Heart left ventricle (tissue), 16 donors: Measurements from ENCODE around the gene CSH2. TPM values are rescaled to one million over a fixed set of nuclear protein-coding genes. Genes with fewer than 3 reads are reported as not detected.
A peak's percentile ranks its signal among the peaks of the same experiment; 100 is the strongest.

Source experiments
- ATAC-seq, 4 donors: fragments of 200-7000 bp; cut with Tn5 transposase; one replicate each; pipeline ENCODE4 v1.9.1; 2020 to 2022; ENCODE audit warnings: moderate library complexity in 4 of 4, mild to moderate bottlenecking in 3 of 4, moderate number of reproducible peaks in 1 of 4
- DNase-seq, 5 donors: peaks; one replicate each; pipeline ENCODE4 v3.0.0-alpha.2; 2020
- H3K27ac ChIP-seq, 12 donors: fragments of 200-600 bp; sonication (generic) in 4 of 12; one replicate each; pipeline versions ENCODE4 v1.5.0 to v1.8.0; 2016 to 2022; ENCODE audit warnings: mild to moderate bottlenecking in 2 of 12
- H3K27me3 ChIP-seq, 9 donors: fragments of 200-600 bp; sonication (generic) in 2 of 9; one replicate each; pipeline versions ENCODE4 v1.5.1 to v1.8.0; 2016 to 2022; ENCODE audit warnings: mild to moderate bottlenecking in 3 of 9
- H3K36me3 ChIP-seq, 9 donors: fragments of 200-600 bp; sonication (generic) in 2 of 9; one replicate each; pipeline versions ENCODE4 v1.5.0 to v1.8.0; 2018 to 2022; ENCODE audit warnings: mild to moderate bottlenecking in 2 of 9
- H3K4me1 ChIP-seq, 12 donors: fragments of 200-600 bp; sonication (generic) in 4 of 12; one replicate each; pipeline versions ENCODE4 v1.5.0 to v1.8.0; 2016 to 2022; ENCODE audit warnings: mild to moderate bottlenecking in 3 of 12
- H3K4me3 ChIP-seq, 12 donors: fragments of 200-600 bp; sonication (generic) in 4 of 12; one replicate each; pipeline versions ENCODE4 v1.5.0 to v1.8.0; 2017 to 2022; ENCODE audit warnings: mild to moderate bottlenecking in 9 of 12, moderate library complexity in 4 of 12
- H3K9me3 ChIP-seq, 12 donors: fragments of 200-600 bp; sonication (generic) in 4 of 12; one replicate each; pipeline versions ENCODE4 v1.5.0 to v1.8.0; 2016 to 2022; ENCODE audit warnings: mild to moderate bottlenecking in 1 of 12
- CTCF ChIP-seq, 12 donors: fragments of 200-600 bp; sonication (generic) in 4 of 12; IDR thresholded peaks; one replicate each; pipeline versions ENCODE4 v1.5.0 to v1.8.0; 2018 to 2022; ENCODE audit warnings: antibody characterized with exemption in 12 of 12, mild to moderate bottlenecking in 5 of 12
- POLR2A ChIP-seq, 2 donors: fragments of 450-650 bp; IDR thresholded peaks; one replicate each; pipeline ENCODE4 v1.6.1; 2017; ENCODE audit warnings: antibody characterized with exemption in 2 of 2, mild to moderate bottlenecking in 2 of 2, moderate library complexity in 2 of 2
- WGBS, 4 donors: extraction: QIAGEN DNeasy Blood & Tissue Kit in 2 of 4; methylation state at CpG; one replicate each; pipeline versions ENCODE4 v1.1.5 to v1.1.7; 2013 to 2018; 5-methylcytosine and 5-hydroxymethylcytosine counted together
- intact Hi-C, 10 donors: fragments of 100-400 bp; cut with DNase I; formaldehyde crosslinking; loops; one replicate each; pipeline versions ENCODE4 v1.11.1 to v1.14.2; 2022
- polyA plus RNA-seq, 2 donors: library from polyadenylated mRNA; stranded (reverse); fragments of 200-250 nt; gene quantifications; one replicate each; pipeline ENCODE4 v1.2.3, GENCODE V29; 2013
- total RNA-seq, 9 donors: library from RNA; depleted of rRNA in 2 of 9; stranded (reverse); fragments of >200 nt in 2 of 9; fragmentation: NEBNext Ultra II Directional in 3 of 9; extraction: Animal tissue kit (Norgen Biotek cat#: 25700) in 3 of 9; gene quantifications; one replicate each; pipeline versions ENCODE4 v1.1.0 to v1.2.4, GENCODE V29; 2016 to 2023
- donor health status: ischemic (EF 13 %, LVEDD 7.1; RV severe dilation, severe dysfunction).
- donor health status: healthy with polysubstance abuse.
- donor health status: DM: no; HTN: yes; CAD: no.
- donor health status: DM: no; HTN: no; CAD: no.
- donor health status: ischemic (EF 25% LVEDD 6.9; RV normal size, moderate dysfunction).
- donor health status: ischemic (EF 25% LVEDD 5.7; RV mildly dilated, moderate dysfunction).
- donor health status: healthy.
- donor health status: DM: yes; HTN: yes; CAD: no.
- donor health status: ischemic (EF 35%, LVEDD 5.7; RV mildly dilated, moderate dysfunction).
- donor health status: nonischemic (EF 11% LVEDD 7.7; RV severe dilation, severe dysfunction).
- donor health status: DM: yes; HTN: yes; CAD: no.
- donor health status: PGD.
- donor health status: ischemic (EF 29% LVEDD 5.4; RV normal size, mild dysfunction).
- donor health status: nonischemic (EF 23%, LVEDD 6.1; RV moderate dilation, normal function).

The CSH2 gene
- total and polyA plus RNA-seq, 11 donors, result not detected

GRCh38 chr17:63840591-63841349 is 32.7 kb downstream of the CSH2 start:
- Histone ChIP-seq H3K9me3 (no peaks in the 10 kb centered on the region), H3K27ac (peak overlapping the region; percentile 84 to 98 (median 94)), H3K4me1 (peaks cover 21 to 60% (median 47%) of the 10 kb centered on the region in 12 donors), H3K4me3 (peak overlapping the region; percentile 69 to 99 (median 93)), H3K27me3 (no peaks in the 10 kb centered on the region), H3K36me3 (peaks cover 0 to 19% (median 17%) of the 10 kb centered on the region in 9 donors)
- DNase-seq (peak in 2 of 5 donors; percentile 41 to 63), ATAC-seq (no peak)
- TF ChIP-seq CTCF (IDR thresholded peaks at IDR 0.05) (no peak), POLR2A (IDR thresholded peaks at IDR 0.05) (no peak)
- intact Hi-C loops, result loop anchor here in 1 of 10 donors (5.0 kb wide), 1 partner anchor 68 kb away; the partner anchor contains the start of genes CCDC47 and DDX42
- 51 to 60% (median 56%) methylated on average over 3 to 4 of the region's 4 CpGs for WGBS, 4 donors

- ATAC-seq (peak; percentile 59 to 63 (median 61)), DNase-seq (peak; percentile 82 to 96 (median 91))
- intact Hi-C loops, result no loop called here
- Histone ChIP-seq H3K27ac (peak overlapping the region; percentile 84 to 98 (median 94)), H3K27me3 (no peaks in the 10 kb centered on the region), H3K4me1 (peaks cover 21 to 64% (median 49%) of the 10 kb centered on the region in 12 donors), H3K9me3 (no peaks in the 10 kb centered on the region), H3K4me3 (peak overlapping the region in 4 of 12 donors; percentile 9 to 19 (median 18)), H3K36me3 (peaks cover 0 to 39% (median 38%) of the 10 kb centered on the region in 9 donors)
- WGBS, 4 donors, result 38 to 50% (median 49%) methylated on average over 5 to 7 of the region's 7 CpGs
- no peak for TF ChIP-seq CTCF (IDR thresholded peaks at IDR 0.05)
- peak in 1 of 2 donors; percentile 30 for TF ChIP-seq POLR2A (IDR thresholded peaks at IDR 0.05)
Measured at GRCh38 chr17:63838631-63839171, 34.8 kb downstream of the CSH2 start.

GRCh38 chr17:63837962-63838600 is 35.4 kb downstream of the CSH2 start:
- H3K4me1 ChIP-seq, result peaks cover 21 to 58% (median 48%) of the 10 kb centered on the region in 12 donors
- H3K27ac ChIP-seq, result peak overlapping the region; percentile 61 to 98 (median 91)
- 74 to 87% (median 78%) methylated on average over 5 of the region's 5 CpGs for WGBS, 4 donors
- intact Hi-C loops, result no loop called here
- peaks cover 0 to 45% (median 44%) of the 10 kb centered on the region in 9 donors for H3K36me3 ChIP-seq
- TF ChIP-seq CTCF (IDR thresholded peaks at IDR 0.05) (no peak), POLR2A (IDR thresholded peaks at IDR 0.05) (no peak)
- no peaks in the 10 kb centered on the region for H3K9me3 ChIP-seq
- H3K27me3 ChIP-seq, result no peaks in the 10 kb centered on the region
- no peak for DNase-seq
- no peak for ATAC-seq
- peak overlapping the region in 2 of 12 donors; percentile 6 to 9 for H3K4me3 ChIP-seq

- 86 to 96% (median 92%) methylated on average over 6 to 12 of the region's 12 CpGs for WGBS, 4 donors
- Histone ChIP-seq H3K4me1 (peaks cover 21 to 57% (median 48%) of the 10 kb centered on the region in 12 donors), H3K27me3 (no peaks in the 10 kb centered on the region), H3K36me3 (peaks cover 0 to 51% (median 50%) of the 10 kb centered on the region in 9 donors), H3K27ac (peak overlapping the region in 11 of 12 donors; percentile 61 to 98 (median 90)), H3K9me3 (no peaks in the 10 kb centered on the region), H3K4me3 (no peak overlapping the region)
- DNase-seq (no peak), ATAC-seq (no peak)
- intact Hi-C loops, result no loop called here
- TF ChIP-seq POLR2A (IDR thresholded peaks at IDR 0.05) (no peak), CTCF (IDR thresholded peaks at IDR 0.05) (no peak)
Measured at GRCh38 chr17:63837480-63837879, 36.0 kb downstream of the CSH2 start.
